GM12892 (cell line): ENCODE data around the gene PADI3.

ENCODE experiments used
- POLR2A ChIP-seq: IDR thresholded peaks from 2 replicates; pipeline ENCODE4 v1.6.1; 2011; ENCODE audit warnings: low read depth, low read length, control low read depth
- POLR2AphosphoS5 ChIP-seq: IDR thresholded peaks from 2 replicates; pipeline ENCODE4 v1.6.1; 2011; ENCODE audit warnings: low read depth, low read length, control low read depth

DNA sequence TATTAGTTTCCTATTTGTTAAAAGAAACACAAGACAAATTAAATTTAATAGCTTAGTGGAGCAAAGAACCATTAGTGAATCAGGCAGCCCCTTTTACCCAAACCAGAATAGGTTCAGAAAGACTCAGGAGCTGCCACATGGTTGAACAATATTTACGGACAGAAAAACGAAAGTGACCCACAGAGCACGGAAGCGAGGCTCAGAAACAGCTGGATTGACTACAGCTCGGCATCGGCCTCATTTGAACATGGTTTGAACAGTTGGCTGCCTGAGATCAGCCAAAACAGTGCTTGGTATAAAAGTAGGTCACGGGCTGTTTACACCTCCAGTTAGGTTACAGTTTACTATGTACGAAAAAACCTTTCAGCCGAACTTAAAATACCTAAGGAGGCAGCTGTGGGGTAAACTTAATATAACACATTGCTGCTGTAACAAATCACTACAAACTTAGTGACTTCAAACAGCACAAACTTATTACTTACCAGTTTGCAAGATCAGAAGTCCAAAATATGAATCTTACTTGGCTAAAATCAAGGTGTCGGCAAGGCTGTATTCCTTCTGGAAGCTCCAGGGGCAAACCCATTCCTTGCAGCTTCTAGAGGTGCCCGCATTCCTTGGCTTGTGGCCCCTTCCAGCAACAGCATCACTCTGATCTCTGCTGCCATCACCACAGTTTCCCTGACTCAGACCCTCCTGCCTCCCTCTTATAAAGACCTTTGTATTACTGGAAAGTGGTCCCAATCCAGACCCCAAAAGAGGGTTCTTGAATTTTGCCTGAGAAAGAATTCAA, 70.9 kb downstream of the PADI3 start:
- TF ChIP-seq POLR2A (no peak), POLR2AphosphoS5 (no peak)
